NT2/D1 (cell line): ENCODE measurements around the gene PARM1.

Source experiments
- YY1 ChIP-seq: IDR thresholded peaks from 2 replicates; pipeline ENCODE4 v1.6.1; 2011; ENCODE audit not compliant: insufficient read length, insufficient read depth
- ZNF274 ChIP-seq: IDR thresholded peaks from 2 replicates; pipeline ENCODE4 v1.6.1; 2011; ENCODE audit warnings: mild to moderate bottlenecking, low read depth, low read length

DNA sequence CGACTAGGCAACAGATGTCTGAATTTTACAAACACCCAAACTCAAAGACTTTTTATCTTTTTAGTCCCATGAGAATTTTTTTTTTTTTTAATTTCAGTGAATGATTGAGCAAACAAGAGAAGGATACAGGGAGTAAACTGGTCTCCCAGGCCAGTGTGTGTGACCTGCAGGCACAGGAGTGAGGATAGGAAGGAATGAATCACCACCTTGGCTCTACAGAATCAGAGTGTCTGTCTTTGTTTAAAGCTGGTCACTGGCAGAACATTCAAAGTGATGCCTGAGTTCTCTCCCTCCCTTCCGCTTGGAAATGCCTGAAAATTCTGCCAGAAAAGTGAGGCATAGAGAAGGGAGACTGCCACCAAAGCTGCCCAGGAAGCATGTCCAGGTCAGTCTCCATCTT lies 69.5 kb downstream of the PARM1 start:
- TF ChIP-seq YY1: no peak
- TF ChIP-seq ZNF274: no peak
